Measurements from ENCODE around the gene MCMBP.
A peak's percentile ranks its signal among the peaks of the same experiment; 100 is the strongest.

DNA sequence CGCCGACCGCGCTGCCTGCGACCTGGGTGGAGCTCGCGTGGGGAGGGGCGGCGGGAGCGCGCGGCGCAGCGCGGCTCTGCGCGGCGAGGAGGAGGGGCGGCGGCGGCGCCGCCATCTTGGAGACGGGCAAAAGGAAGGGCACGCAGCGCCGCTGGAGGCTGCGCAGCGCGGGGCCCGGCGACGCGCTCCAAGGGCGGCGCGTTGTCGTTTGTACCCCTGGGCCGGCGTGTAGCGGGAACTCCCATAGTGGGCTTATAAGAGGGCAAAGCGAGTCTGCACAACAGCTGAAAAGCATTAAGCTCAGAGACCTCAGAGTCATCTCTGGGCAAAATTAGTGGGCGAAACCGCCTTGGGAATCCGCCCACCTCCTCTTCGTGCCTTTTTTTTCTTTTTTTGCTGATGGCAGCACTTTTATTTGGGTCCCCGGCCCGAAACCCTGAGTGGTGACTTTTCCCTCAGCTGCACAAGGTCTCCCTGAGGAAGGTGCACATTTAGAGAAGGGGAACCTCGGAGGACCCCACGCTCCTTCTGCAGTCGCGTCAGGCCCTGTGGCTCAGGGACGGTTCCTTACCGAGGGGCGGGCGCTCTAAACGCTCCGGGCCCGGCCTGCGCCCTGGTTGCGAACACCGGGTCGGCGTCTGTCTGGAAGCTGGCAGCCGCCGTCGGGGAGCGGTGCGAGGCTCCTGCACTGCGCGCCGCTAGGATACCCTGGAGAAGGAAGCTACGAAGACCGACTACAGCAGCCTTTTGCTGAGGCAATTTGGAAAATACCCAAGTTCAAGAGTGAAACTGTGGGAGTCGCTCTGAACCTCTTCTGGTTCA, 428 bp upstream of the MCMBP start:
- TF ChIP-seq, protein P1, sequence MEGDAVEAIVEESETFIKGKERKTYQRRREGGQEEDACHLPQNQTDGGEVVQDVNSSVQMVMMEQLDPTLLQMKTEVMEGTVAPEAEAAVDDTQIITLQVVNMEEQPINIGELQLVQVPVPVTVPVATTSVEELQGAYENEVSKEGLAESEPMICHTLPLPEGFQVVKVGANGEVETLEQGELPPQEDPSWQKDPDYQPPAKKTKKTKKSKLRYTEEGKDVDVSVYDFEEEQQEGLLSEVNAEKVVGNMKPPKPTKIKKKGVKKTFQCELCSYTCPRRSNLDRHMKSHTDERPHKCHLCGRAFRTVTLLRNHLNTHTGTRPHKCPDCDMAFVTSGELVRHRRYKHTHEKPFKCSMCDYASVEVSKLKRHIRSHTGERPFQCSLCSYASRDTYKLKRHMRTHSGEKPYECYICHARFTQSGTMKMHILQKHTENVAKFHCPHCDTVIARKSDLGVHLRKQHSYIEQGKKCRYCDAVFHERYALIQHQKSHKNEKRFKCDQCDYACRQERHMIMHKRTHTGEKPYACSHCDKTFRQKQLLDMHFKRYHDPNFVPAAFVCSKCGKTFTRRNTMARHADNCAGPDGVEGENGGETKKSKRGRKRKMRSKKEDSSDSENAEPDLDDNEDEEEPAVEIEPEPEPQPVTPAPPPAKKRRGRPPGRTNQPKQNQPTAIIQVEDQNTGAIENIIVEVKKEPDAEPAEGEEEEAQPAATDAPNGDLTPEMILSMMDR (IDR thresholded peaks at IDR 0.05), result peak in 1 of 3 experiments; percentile 32
- TF ChIP-seq POLR2AphosphoS5 (IDR thresholded peaks at IDR 0.05; ENCODE audit: insufficient read depth in 1 of 2, low read depth in 1 of 2) (peak in 1 of 2 donors; percentile 79), POLR2A (IDR thresholded peaks at IDR 0.05) (no peak)

Measured in vagina (tissue), 2 donors.